ENCODE results near the gene SLAMF1. TPM values are rescaled to one million over a fixed set of nuclear protein-coding genes. Genes with fewer than 3 reads are reported as not detected.
"Not testable (repeated sequence)": the region's sequence is repeated elsewhere in the genome, so short reads cannot be mapped to it uniquely, and the experiment has no call there.

Gene SLAMF1, protein sequence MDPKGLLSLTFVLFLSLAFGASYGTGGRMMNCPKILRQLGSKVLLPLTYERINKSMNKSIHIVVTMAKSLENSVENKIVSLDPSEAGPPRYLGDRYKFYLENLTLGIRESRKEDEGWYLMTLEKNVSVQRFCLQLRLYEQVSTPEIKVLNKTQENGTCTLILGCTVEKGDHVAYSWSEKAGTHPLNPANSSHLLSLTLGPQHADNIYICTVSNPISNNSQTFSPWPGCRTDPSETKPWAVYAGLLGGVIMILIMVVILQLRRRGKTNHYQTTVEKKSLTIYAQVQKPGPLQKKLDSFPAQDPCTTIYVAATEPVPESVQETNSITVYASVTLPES
- not detected for polyA plus RNA-seq (2012; ENCODE audit: insufficient read depth, insufficient read length, low read depth)

DNA sequence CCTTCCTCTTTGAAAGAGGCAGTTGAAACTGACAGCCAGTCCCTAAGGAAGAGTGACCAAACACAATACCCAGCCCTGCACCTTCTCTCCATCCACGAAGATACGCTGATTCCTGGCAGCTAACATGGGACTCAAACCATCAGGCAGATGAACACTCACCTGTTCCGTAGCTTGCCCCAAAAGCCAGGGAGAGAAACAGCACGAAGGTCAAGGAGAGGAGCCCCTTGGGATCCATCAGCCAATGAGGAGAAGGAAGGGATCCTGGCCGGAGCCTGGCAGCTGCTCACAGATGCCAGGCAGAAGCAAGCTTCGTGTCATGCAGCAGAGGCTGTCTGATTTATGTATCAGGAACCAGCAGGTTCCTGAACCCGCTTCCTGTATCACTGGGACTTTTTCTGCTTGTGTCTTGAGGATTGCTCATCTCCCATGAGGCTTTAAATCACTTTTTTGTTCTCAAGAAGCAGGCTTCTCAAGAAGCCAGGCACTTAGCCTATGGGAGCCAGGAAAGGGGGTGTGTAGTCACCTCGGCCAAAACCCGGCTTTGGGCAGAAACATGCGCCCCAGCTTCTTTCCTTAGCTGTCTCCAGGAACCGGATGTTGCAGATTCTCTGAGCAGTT is at the start of gene SLAMF1:
Gene SLAMF1 (minus strand): TSS at position 334 of the 618 bp plus-strand sequence. CDS start 99 bp downstream, at position 235.
- no peak for DNase-seq
- no peaks in the 10 kb centered on the region for H3K4me1 ChIP-seq
- no peak within 1 kb of the TSS for H3K4me3 ChIP-seq (ENCODE audit: low read depth, low read length)
- no peak for TF ChIP-seq CTCF (IDR thresholded peaks at IDR 0.05; ENCODE audit: low read depth, low read length)
- no peaks in the 10 kb centered on the region for H3K9me3 ChIP-seq
- H3K36me3 ChIP-seq, result no peaks in the 10 kb centered on the region
- no peaks in the 10 kb centered on the region; the same call in 1 of the 2 replicates for H3K27me3 ChIP-seq

DNA sequence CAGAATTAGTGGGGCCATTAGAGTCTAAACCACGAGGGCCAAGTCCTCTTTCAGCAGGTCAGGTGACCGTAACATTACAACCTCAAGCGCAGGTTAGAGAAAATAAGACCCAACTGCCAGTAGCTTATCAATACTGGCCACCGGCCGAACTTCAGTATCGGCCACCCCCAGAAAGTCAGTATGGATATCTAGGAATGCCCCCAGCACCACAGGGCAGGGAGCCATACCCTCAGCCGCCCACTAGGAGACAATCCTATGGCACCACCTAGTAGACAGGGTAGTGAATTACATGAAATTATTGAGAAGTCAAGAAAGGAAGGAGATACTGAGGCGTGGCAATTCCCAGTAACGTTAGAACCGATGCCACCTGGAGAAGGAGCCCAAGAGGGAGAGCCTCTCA is 45.5 kb upstream of the SLAMF1 start:
- DNase-seq; H3K4me1 ChIP-seq; H3K36me3 ChIP-seq; H3K9me3 ChIP-seq; H3K4me3 ChIP-seq (ENCODE audit: low read depth, low read length): not testable (repeated sequence)
- H3K27me3 ChIP-seq, result peaks cover 11% of the 10 kb centered on the region; the same call in 1 of the 2 replicates
- 0 out of 2 replicates have a peak, but pooled peaks have one; percentile 23 for TF ChIP-seq CTCF (IDR thresholded peaks at IDR 0.05; ENCODE audit: low read depth, low read length)

GRCh38 chr1:160685266-160685665 is 38.4 kb upstream of the SLAMF1 start:
- no peaks in the 10 kb centered on the region for H3K4me1 ChIP-seq
- TF ChIP-seq CTCF (IDR thresholded peaks at IDR 0.05; ENCODE audit: low read depth, low read length), result no peak

DNA sequence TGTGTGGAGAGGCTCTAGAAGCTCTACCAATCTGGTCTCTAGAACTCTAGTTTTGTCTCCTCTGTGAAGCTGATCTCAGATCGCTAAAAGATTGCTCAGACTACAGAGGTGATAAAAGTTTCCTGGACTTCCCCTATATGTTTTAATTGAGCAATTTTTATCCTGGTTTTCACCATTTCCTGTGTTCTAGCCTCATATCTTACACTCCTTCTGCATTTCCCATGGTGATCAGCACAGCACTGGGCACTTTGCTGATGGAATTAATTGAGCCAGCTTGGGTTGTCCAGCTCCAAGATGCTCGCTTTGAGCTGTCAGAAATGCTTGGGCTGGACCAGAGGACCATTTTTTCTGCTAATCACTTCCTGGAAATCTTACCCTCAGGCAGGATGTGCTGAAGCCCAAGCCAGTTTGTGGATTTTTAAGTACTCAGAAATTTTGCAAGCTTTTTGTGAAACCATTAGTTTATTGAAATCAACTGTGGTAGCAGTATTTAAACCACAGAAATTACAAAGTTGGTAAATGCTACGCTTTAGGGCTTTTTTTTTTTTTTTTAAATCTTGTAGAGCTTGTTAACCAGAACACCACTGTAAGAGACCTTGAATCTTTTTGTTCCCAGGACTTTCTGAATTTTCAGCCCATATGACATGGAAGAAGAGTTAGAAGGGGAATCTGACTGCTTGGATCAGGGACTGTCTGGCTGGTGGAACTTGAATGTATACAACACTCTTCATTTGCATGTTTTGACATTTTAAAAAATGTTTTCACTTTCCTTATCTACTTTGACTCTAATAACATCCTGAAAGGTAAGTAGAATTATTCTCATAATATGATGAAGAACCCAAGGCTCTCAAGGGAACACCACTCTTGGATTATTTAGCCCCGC is 36.4 kb upstream of the SLAMF1 start:
- H3K27me3 ChIP-seq, result peaks cover 10% of the 10 kb centered on the region
- TF ChIP-seq CTCF (IDR thresholded peaks at IDR 0.05; ENCODE audit: low read depth, low read length), result no peak
- no peaks in the 10 kb centered on the region for H3K4me1 ChIP-seq
- H3K4me3 ChIP-seq (ENCODE audit: low read depth, low read length), result no peak overlapping the region
- H3K36me3 ChIP-seq, result no peaks in the 10 kb centered on the region
- no peak for DNase-seq
- no peaks in the 10 kb centered on the region for H3K9me3 ChIP-seq

More at GRCh38 chr1:160685266-160685665, 38.4 kb upstream of the SLAMF1 start:
- Histone ChIP-seq H3K27me3 (no peaks in the 10 kb centered on the region), H3K4me3 (ENCODE audit: low read depth, low read length) (no peak overlapping the region), H3K36me3 (no peaks in the 10 kb centered on the region), H3K9me3 (no peaks in the 10 kb centered on the region)
- DNase-seq, result no peak

DNA sequence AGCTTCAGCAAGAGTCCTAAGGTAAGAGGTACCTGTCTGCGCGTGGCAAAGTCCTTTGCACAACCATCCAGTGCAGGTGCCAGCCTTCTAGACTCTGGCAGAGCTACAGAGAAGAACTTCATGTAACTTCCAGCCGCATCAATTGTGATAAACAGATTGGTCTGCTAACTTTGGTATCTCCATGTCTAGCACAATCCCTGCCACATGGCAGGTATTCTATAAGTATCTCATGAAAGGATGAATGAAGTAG is 35.0 kb upstream of the SLAMF1 start:
- Histone ChIP-seq H3K4me1 (no peaks in the 10 kb centered on the region), H3K4me3 (ENCODE audit: low read depth, low read length) (no peak overlapping the region), H3K36me3 (no peaks in the 10 kb centered on the region), H3K27me3 (peaks cover 16% of the 10 kb centered on the region), H3K9me3 (no peaks in the 10 kb centered on the region)
- TF ChIP-seq CTCF (IDR thresholded peaks at IDR 0.05; ENCODE audit: low read depth, low read length), result no peak
- no peak for DNase-seq
